OCI-LY7 (cell line): ENCODE data around the gene ATXN1. TPM values are rescaled to one million over a fixed set of nuclear protein-coding genes. Genes with fewer than 3 reads are reported as not detected.

Experiments used
- BruUV-seq: library from RNA; stranded (reverse); fragments of 400-500 nt; replicated peaks from 2 replicates; lab custom pipeline; 2021; lab: Mats Ljungman, UMichigan
- CTCF ChIA-PET: fragments of 300-600 bp; sonication (Branson Sonifier 250); formaldehyde crosslinking; loops from one replicate; lab custom pipeline; 2022; ENCODE audit warnings: antibody characterized with exemption; ENCODE audit not compliant: unreplicated experiment; lab: Charles Lee
- POLR2A ChIA-PET: fragments of 300-600 bp; sonication (Branson Sonifier 250); formaldehyde crosslinking; loops from one replicate; lab custom pipeline; 2022; ENCODE audit warnings: antibody characterized with exemption; lab: Charles Lee
- DNase-seq: peaks from one replicate; pipeline ENCODE4 v3.0.0-alpha.2; 2015; ENCODE audit warnings: low spot score
- H2AFZ ChIP-seq: fragments of 200-600 bp; sonication (generic), shearing (Covaris generic); 2 replicates; pipeline ENCODE4 v1.6.1; 2014; ENCODE audit warnings: mild to moderate bottlenecking, antibody characterized with exemption, low read length, moderate library complexity
- H3K27ac ChIP-seq: fragments of 200-600 bp; sonication (generic); 2 replicates; pipeline ENCODE4 v1.5.1; 2014; ENCODE audit warnings: mixed run types, low read depth, mild to moderate bottlenecking, moderate library complexity, low read length, inconsistent platforms; ENCODE audit not compliant: poor library complexity, severe bottlenecking
- H3K36me3 ChIP-seq: fragments of 200-600 bp; sonication (generic); 2 replicates; pipeline ENCODE4 v1.6.1; 2014; ENCODE audit warnings: mild to moderate bottlenecking, antibody characterized with exemption, low read length, moderate library complexity, mixed read lengths; ENCODE audit not compliant: insufficient read depth
- H3K4me1 ChIP-seq: fragments of 200-600 bp; sonication (generic); 2 replicates; pipeline ENCODE4 v1.5.1; 2014; ENCODE audit warnings: mild to moderate bottlenecking, low read length; ENCODE audit not compliant: insufficient read depth, poor library complexity, severe bottlenecking
- H3K4me2 ChIP-seq: fragments of 200-600 bp; sonication (generic); 2 replicates; pipeline ENCODE4 v1.6.1; 2014; ENCODE audit warnings: mild to moderate bottlenecking, low read length
- H3K4me3 ChIP-seq: fragments of 200-600 bp; sonication (generic); 2 replicates; pipeline ENCODE4 v1.5.1; 2014; ENCODE audit warnings: mild to moderate bottlenecking, low read depth, low read length; ENCODE audit not compliant: poor library complexity, severe bottlenecking
- H3K79me2 ChIP-seq: fragments of 200-600 bp; sonication (generic); 2 replicates; pipeline ENCODE4 v1.6.1; 2016; ENCODE audit warnings: low read depth, mild to moderate bottlenecking, low read length, moderate library complexity, mixed read lengths; ENCODE audit not compliant: insufficient read depth
- H3K9me2 ChIP-seq: fragments of 200-600 bp; sonication (generic); 2 replicates; pipeline ENCODE4 v1.6.1; 2016; ENCODE audit warnings: mild to moderate bottlenecking, low read length, mixed read lengths; ENCODE audit not compliant: insufficient read depth
- H3K9me3 ChIP-seq: fragments of 200-600 bp; sonication (generic); 2 replicates; pipeline ENCODE4 v1.6.1; 2014; ENCODE audit warnings: mild to moderate bottlenecking, mixed run types, low read length, mixed read lengths
- H4K20me1 ChIP-seq: fragments of 200-600 bp; sonication (generic); 2 replicates; pipeline ENCODE4 v1.6.1; 2014; ENCODE audit warnings: mild to moderate bottlenecking, antibody characterized with exemption, low read length, moderate library complexity, mixed read lengths; ENCODE audit not compliant: insufficient read depth
- EZH2phosphoT487 ChIP-seq: fragments of 200-600 bp; sonication (generic); IDR thresholded peaks from 2 replicates; pipeline ENCODE4 v1.6.1; 2018; ENCODE audit warnings: low read depth, borderline replicate concordance, mild to moderate bottlenecking, mixed run types, antibody characterized with exemption, low read length, moderate library complexity, mixed read lengths
- intact Hi-C: fragments of 100-400 bp; cut with micrococcal nuclease; formaldehyde crosslinking; loops from one replicate; pipeline ENCODE4 v1.10.0; 2022; ENCODE audit not compliant: unreplicated experiment
- total RNA-seq, 2 experiments: library from RNA; depleted of rRNA in 1 of 2; stranded (reverse); fragments of >200 nt in 1 of 2; shearing (Covaris generic) in 1 of 2; gene quantifications; 2 replicates each; pipeline ENCODE4 v1.2.3, GENCODE V29; 2014 to 2022
- TF ChIP-seq, protein P1 (sequence below): fragments of 200-600 bp; sonication (generic); conservative IDR thresholded peaks from 2 replicates; pipeline ENCODE4 v1.5.1; 2014; ENCODE audit warnings: mild to moderate bottlenecking, antibody characterized with exemption, low read length, moderate library complexity, mixed read lengths

Gene ATXN1
- total RNA-seq, 2 experiments from 2014 or later = not detected

DNA sequence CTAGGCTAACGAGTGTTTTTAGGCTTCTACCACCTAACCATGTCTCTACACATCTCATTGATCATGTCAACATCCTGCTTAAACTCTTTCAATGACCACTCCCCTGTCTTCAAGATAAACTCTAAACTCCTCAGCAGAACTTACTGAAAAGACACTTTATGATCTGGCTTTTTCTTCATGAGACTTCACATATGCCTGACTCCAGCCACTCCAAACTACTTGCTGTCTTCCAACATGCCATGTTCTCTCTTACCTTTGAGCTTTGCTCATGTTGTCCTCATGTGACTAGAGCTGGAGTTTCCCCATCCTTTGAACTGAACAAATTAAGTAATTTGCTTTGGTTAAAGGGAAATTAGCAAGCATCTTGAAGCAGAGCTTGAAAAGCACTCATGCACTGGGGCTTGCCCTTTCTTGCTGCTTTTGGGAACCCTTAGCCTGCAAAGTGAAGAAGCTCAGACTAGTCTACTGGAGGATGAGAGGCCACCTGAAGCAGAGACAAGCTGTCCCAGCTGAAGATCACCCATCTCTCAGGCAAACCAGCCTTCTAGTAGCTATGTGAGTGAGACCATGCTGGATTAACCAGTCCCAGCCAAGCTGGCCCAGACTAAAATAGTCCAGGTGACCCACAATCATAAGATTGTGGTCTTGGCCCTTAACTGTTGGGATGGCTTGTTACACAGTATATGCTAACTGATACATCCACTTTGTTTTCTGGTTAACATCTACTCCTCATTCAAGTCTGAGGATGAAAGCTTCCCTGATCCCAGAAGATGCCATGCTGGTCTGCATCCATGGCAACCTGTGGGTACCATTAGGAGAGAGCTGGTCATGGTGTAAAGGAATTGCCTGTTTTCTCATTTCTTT is 287.1 kb downstream of the ATXN1 start:
- POLR2A ChIA-PET = interaction anchor here (0.6 to 1.0 kb wide), 4 partner anchors 31 to 812 kb away, joined by 3 to 4 read pairs (median 3); no protein-coding TSS in a partner anchor
- no peak for TF ChIP-seq EZH2phosphoT487
- TF ChIP-seq, protein P1, sequence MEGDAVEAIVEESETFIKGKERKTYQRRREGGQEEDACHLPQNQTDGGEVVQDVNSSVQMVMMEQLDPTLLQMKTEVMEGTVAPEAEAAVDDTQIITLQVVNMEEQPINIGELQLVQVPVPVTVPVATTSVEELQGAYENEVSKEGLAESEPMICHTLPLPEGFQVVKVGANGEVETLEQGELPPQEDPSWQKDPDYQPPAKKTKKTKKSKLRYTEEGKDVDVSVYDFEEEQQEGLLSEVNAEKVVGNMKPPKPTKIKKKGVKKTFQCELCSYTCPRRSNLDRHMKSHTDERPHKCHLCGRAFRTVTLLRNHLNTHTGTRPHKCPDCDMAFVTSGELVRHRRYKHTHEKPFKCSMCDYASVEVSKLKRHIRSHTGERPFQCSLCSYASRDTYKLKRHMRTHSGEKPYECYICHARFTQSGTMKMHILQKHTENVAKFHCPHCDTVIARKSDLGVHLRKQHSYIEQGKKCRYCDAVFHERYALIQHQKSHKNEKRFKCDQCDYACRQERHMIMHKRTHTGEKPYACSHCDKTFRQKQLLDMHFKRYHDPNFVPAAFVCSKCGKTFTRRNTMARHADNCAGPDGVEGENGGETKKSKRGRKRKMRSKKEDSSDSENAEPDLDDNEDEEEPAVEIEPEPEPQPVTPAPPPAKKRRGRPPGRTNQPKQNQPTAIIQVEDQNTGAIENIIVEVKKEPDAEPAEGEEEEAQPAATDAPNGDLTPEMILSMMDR = no peak
- no peaks in the 10 kb centered on the region for H3K4me1 ChIP-seq

DNA sequence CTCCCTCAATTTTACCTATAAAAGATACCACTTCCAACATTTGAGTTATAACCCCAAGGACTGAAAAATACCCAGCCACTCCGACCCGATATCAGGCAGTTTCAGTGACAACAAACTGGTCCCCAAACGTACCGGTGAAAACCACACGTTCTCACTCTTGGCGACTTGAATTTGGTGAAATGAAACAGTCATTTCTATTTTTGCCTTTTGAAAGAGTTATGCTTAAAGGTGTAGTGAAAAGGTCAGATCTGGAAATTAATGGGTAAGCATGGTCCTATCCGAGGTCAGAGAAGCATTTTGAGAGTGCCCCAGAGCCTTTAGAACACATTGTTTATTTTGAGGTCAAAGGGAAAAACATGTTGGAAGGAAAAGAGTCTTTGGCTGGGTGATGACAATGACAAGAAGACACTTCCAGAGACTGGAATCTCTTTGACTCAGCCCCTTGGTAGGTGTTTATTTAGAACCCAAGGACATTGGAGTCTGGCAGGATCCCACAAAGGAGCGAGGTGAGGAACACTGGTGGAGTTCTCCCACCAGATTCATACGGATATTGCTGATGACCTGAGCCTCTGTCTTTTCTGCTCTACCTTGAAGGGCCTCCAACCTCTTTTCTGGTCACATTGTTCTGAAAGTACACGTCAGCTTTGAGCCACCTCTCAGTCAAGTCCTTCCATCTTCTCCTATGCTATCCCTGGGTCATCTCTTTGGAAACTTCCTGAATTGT is 287.9 kb downstream of the ATXN1 start:
- H3K36me3 ChIP-seq = no peaks in the 10 kb centered on the region
- H3K9me2 ChIP-seq = no peaks in the 10 kb centered on the region
- no peak overlapping the region for H2AFZ ChIP-seq
- H3K79me2 ChIP-seq = no peaks in the 10 kb centered on the region
- CTCF ChIA-PET = no interaction called here
- H3K9me3 ChIP-seq = no peaks in the 10 kb centered on the region
- no peak overlapping the region for H3K4me3 ChIP-seq
- POLR2A ChIA-PET = interaction anchor here (1.0 kb wide), 1 partner anchor 34 kb away, joined by 4 read pairs; no protein-coding TSS in a partner anchor
- intact Hi-C loops = loop anchor here (5.0 kb wide), 1 partner anchor 41 kb away; no protein-coding TSS in a partner anchor
- no peak for DNase-seq
- TF ChIP-seq EZH2phosphoT487 = no peak
- TF ChIP-seq, protein P1 = no peak
- H3K4me2 ChIP-seq = no peak overlapping the region
- no peaks in the 10 kb centered on the region for H4K20me1 ChIP-seq
- H3K4me1 ChIP-seq = no peaks in the 10 kb centered on the region
- H3K27ac ChIP-seq = no peak overlapping the region
- no TSS peak for BruUV-seq

More for the DNA sequence above, 287.1 kb downstream of the ATXN1 start:
- CTCF ChIA-PET = no interaction called here
- Histone ChIP-seq H3K9me3 (no peaks in the 10 kb centered on the region), H2AFZ (no peak overlapping the region), H3K4me3 (no peak overlapping the region), H4K20me1 (no peaks in the 10 kb centered on the region), H3K9me2 (no peaks in the 10 kb centered on the region), H3K4me2 (no peak overlapping the region), H3K36me3 (no peaks in the 10 kb centered on the region), H3K27ac (no peak overlapping the region), H3K79me2 (no peaks in the 10 kb centered on the region)
- BruUV-seq = no TSS peak
- no peak for DNase-seq
- intact Hi-C loops = loop anchor here (5.0 kb wide), 1 partner anchor 42 kb away; no protein-coding TSS in a partner anchor
